Stimulated activated CD4-positive, alpha-beta T cell treated with anti-CD3 and anti-CD28 coated beads, Interleukin-1b, Interleukin-23, amount 100 ng/mL, for 24 hours (primary cell): ENCODE data around the gene LCN6.
A peak's percentile ranks its signal among the peaks of the same experiment; 100 is the strongest.
"Not testable (repeated sequence)": the region's sequence is repeated elsewhere in the genome, so short reads cannot be mapped to it uniquely, and the experiment has no call there.

Source experiments
- DNase-seq, 4 experiments: peaks; one replicate each; pipeline ENCODE4 v3.0.0-alpha.2; 2020; ENCODE audit warnings: low read depth in 4 of 4, low spot score in 1 of 4

LCN6 gene, protein sequence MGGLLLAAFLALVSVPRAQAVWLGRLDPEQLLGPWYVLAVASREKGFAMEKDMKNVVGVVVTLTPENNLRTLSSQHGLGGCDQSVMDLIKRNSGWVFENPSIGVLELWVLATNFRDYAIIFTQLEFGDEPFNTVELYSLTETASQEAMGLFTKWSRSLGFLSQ

GRCh38 chr9:136748201-136748600 lies at the start of gene LCN6:
LCN6 (minus strand) TSS chr9:136748525; CDS start chr9:136748483, 42 bp downstream.
- no peak for DNase-seq

DNA sequence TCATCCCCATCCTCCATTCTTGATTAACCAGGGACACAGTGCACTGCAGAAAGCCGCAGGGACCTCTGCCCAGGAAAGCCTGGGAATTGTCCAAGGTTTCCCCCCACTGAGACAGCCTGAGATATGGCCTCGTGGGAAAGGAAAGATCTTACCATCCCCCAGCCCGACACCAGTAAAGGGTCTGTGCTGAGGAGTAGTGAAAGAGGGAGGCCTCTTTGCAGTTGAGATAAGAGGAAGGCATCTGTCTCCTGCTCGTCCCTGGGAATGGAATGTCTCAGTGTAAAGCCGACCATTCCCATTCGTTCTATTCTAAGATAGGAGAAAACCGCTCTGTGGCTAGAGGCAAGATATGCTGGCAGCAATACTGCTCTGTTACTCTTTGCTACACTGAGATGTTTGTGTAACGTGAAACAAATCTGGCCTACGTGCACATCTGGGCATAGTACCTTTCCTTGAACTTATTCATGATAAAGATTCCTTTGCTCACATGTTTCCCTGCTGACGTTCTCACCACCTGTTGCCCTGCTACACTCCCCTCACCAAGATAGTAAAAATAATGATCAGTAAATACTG lies 48.5 kb upstream of the LCN6 start:
- DNase-seq, result not testable (repeated sequence)

DNA sequence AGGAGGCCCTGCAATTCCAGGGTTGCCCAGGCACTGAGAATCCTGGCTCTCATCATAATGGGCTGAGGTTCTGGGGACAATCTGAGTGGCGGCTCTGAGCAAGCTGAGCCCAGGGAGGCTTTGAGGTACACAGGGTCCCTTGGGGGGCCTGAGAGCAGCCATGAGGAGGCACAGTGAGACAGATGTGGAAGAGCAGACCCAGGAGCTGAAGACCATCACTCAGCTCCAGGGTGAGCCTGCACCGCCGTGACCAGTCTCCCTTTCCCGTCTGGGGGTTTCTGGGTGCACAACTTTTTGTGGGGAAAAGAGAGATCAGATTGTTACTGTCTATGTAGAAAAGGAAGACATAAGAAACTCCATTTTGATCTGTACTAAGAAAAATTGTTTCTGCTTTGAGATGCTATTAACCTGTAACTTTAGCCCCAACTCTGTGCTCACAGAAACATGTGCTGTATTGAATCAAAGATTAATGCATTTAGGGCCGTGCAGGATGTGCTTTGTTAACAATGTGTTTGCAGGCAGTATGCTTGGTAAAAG lies 48.0 kb upstream of the LCN6 start, which contains the start of gene CCDC183:
Gene CCDC183, plus strand, starts transcription at position 101 of the 537 bp plus-strand sequence. Its CDS starts 60 bp downstream, at position 161.
- no peak for DNase-seq

GRCh38 chr9:136795000-136795348 lies 46.6 kb upstream of the LCN6 start:
- no peak for DNase-seq

GRCh38 chr9:136794281-136794999 lies 46.1 kb upstream of the LCN6 start:
- no peak for DNase-seq

GRCh38 chr9:136793086-136793946 lies 45.0 kb upstream of the LCN6 start:
- DNase-seq, result no peak

DNA sequence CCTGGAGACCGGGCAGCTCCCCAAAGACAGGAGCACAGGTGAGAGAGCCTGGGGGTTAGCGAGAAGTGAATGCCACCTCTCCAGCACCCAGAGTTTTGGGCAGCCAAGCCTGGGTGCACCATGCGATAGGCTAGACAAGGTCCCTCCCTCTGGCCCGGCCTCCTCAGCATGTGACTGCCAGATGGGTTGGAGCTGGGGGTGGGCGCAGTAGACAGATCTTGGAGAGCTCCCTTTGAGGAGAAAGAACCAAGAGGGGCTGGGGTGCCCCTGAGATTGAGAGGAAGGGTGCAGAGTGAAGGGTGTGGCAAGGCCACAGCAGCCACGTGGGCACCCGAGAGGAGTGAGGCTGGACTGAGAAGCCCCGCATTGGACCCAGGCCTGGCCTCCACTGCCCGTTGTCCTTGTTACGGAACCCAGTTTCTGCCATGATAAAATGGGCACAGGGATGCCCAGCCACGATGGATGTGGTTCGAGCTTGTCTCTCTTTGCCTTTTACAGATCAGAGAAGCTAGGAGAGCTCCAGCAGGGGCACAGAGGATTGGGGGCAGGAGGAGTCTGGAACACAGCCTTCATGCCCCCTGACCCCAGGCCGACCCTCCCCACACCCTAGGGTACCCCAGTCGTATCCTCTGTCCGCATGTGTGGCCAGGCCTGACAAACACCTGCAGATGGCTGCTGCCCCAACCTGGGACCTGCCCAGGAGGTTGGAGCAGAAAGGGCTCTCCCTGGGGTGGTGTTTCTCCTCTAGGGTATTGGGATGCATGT lies 44.2 kb upstream of the LCN6 start:
- DNase-seq, result no peak

DNA sequence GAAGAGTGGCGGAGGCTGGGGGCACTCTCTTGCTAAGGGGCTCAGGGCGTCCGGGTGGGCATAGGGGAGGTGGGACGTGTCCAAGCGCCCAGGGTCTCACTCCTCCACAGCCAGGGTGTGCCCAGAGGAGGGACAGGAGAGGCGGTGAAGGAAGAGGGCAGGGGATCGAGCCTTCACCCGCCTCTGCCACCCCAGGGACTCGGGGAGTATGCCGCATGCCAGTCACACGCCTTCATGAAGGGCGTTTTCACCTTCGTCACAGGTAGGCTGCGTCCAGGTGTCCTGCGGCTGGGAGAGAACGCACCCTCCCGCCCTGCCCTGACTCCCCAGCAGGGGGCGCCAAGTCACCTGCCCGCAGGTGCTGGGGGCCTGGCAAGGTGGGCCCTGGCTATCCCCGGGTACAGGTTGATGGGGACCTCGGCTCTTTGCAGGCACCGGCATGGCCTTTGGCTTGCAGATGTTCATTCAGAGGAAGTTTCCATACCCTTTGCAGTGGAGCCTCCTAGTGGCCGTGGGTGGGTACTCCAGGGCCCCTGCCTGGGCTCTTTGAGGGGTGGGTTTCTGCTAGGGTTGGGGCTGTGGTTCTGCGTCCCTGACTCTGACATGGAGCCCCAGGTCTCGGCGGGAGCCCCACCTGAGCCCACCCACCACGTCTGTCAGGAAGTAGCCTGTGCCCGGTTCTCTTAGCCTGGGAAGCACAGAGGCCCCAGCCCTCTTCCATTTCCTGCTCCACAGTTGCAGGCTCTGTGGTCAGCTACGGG lies 43.4 kb upstream of the LCN6 start:
- DNase-seq, result peak in 3 of 4 experiments; percentile 40 to 50 (median 47)

- DNase-seq, result peak; percentile 100
These were observed 42.6 kb upstream of the LCN6 start, which contains the start of gene TMEM141 for GRCh38 chr9:136790640-136791515. TMEM141 (plus strand) TSS chr9:136791344; CDS start chr9:136791371, 27 bp downstream.

GRCh38 chr9:136789523-136789937 lies 41.2 kb upstream of the LCN6 start:
- no peak for DNase-seq

GRCh38 chr9:136788644-136789522 lies 40.6 kb upstream of the LCN6 start:
- DNase-seq, result not testable (repeated sequence)

- DNase-seq, result peak; percentile 46 to 58 (median 54)
These were observed 39.5 kb upstream of the LCN6 start for GRCh38 chr9:136787690-136788400.

- not testable (repeated sequence) for DNase-seq
These were observed 38.7 kb upstream of the LCN6 start for GRCh38 chr9:136786983-136787382.

DNA sequence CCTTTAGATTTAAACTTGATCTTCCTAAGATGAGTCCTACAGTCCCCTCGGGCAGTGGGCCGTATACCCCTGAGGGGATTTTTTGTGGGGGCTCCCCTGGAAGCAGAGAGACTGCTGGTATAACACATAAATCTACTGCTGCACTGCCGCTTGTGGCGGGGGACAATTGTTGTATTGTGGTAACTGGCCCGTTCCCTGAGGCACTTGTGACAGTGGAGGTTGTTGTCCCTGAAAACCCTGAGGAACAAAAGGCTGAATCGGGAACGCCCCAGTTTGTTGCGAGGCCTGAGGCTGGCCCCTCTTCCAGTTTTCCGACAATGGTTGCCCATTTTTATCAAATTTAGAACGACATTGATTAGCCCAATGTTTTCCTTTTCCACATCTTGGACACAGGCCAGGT lies 38.1 kb upstream of the LCN6 start:
- no peak for DNase-seq

DNA sequence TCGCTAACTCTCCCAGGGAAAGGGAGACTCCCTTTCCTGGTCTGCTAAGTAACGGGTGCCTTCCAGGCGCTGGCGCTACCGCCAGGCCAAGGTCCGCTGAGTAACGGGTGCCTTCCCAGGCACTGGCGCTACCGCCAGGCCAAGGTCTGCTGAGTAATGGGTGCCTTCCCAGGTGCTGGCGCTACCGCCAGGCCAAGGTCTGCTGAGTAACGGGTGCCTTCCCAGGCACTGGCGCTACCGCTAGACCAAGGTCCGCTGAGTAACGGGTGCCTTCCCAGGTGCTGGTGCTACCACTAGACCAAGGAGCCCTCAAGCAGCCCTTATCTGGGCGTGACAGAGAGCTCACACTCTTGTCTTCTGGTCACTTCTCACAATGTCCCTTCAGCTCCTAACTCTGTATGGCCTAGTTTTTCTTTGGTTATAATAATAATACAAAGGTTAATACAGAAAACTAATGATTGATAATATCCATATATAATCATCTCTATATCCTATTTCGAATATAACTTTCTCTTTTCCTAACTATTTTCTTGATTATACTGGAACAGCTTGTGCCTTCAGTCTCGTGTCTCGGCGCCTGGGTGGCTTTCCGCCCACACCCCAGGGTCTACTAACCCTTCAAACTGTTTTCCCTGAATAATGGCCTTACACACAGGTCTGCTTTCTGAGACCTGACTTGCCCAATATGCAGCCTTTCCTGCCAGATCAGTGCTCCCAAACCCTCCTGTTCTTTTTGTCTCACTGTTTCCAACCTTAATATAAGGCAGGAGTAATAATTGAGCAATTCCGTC lies 37.4 kb upstream of the LCN6 start:
- DNase-seq, result not testable (repeated sequence)

GRCh38 chr9:136784997-136785361 lies 36.7 kb upstream of the LCN6 start:
- DNase-seq, result no peak
